GM12892 (cell line): ENCODE results near the gene PRRC2A.

Experiments
- POLR2A ChIP-seq: IDR thresholded peaks from 2 replicates; pipeline ENCODE4 v1.6.1; 2011; ENCODE audit warnings: low read depth, low read length, control low read depth
- TAF1 ChIP-seq: IDR thresholded peaks from 2 replicates; pipeline ENCODE4 v1.6.1; 2011; ENCODE audit warnings: low read depth, mild to moderate bottlenecking, control low read depth, low read length, borderline replicate concordance

DNA sequence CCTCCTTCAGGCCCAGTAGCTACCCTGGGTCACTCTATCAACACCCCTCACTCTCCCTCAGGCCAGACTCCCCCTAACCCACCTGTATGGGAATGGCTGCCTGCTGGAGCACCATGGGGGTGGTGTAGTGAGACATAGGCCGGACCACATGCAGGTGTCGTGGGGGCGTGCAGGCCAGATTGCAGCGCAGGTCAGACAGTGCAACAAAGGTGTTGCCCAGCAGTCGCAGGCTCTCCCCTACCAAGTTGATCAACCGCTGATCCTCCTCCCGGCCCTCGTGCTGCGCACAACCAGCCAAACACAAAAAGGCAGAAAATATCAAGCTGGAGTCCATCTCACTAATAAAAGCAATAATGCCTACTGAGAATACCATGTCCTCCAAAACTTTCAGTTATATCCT lies 24.8 kb downstream of the PRRC2A start:
- TF ChIP-seq POLR2A (no peak), TAF1 (no peak)
